ENCODE measurements around the gene ATP10A. TPM values are rescaled to one million over a fixed set of nuclear protein-coding genes. Genes with fewer than 3 reads are reported as not detected.

ATP10A gene
- total RNA-seq, 2 donors from 2014 or later = 15.5 to 15.8 TPM

- no peak for ATAC-seq (replicated peaks)
- Mint-ChIP-seq H3K27ac (no peak overlapping the region), H3K36me3 (ENCODE audit: low read depth) (peaks cover 7% of the 10 kb centered on the region), H3K4me3 (no peak overlapping the region), H3K4me1 (peaks cover 34% of the 10 kb centered on the region), H3K27me3 (no peaks in the 10 kb centered on the region), H3K9me3 (no peaks in the 10 kb centered on the region)
Measured at GRCh38 chr15:25792128-25792527, 71.0 kb downstream of the ATP10A start.

GRCh38 chr15:25790000-25790660 is 73.0 kb downstream of the ATP10A start:
- Mint-ChIP-seq H3K4me1 (peaks cover 34% of the 10 kb centered on the region), H3K9me3 (no peaks in the 10 kb centered on the region), H3K27ac (peak overlapping the region; percentile 71), H3K36me3 (ENCODE audit: low read depth) (peaks cover 7% of the 10 kb centered on the region), H3K4me3 (peak overlapping the region; percentile 56), H3K27me3 (no peaks in the 10 kb centered on the region)
- peak; percentile 95 for ATAC-seq (replicated peaks)

GRCh38 chr15:25789616-25789999 is 73.5 kb downstream of the ATP10A start:
- Mint-ChIP-seq H3K36me3 (ENCODE audit: low read depth) (peaks cover 7% of the 10 kb centered on the region), H3K27ac (peak overlapping the region; percentile 71), H3K27me3 (no peaks in the 10 kb centered on the region), H3K4me3 (peak overlapping the region; percentile 56), H3K9me3 (no peaks in the 10 kb centered on the region), H3K4me1 (peaks cover 34% of the 10 kb centered on the region)
- no peak for ATAC-seq (replicated peaks)

- Mint-ChIP-seq H3K4me1 (peaks cover 34% of the 10 kb centered on the region), H3K36me3 (ENCODE audit: low read depth) (peaks cover 7% of the 10 kb centered on the region), H3K27ac (no peak overlapping the region), H3K27me3 (no peaks in the 10 kb centered on the region), H3K9me3 (no peaks in the 10 kb centered on the region), H3K4me3 (no peak overlapping the region)
- no peak for ATAC-seq (replicated peaks)
Measured at GRCh38 chr15:25789211-25789610, 73.9 kb downstream of the ATP10A start.

GRCh38 chr15:25787855-25788520 is 75.1 kb downstream of the ATP10A start:
- peaks cover 39% of the 10 kb centered on the region for H3K4me1 Mint-ChIP-seq
- H3K9me3 Mint-ChIP-seq = no peaks in the 10 kb centered on the region
- no peak for ATAC-seq (replicated peaks)

GRCh38 chr15:25787381-25787780 is 75.7 kb downstream of the ATP10A start:
- H3K27me3 Mint-ChIP-seq = no peaks in the 10 kb centered on the region
- peak overlapping the region; percentile 44 for H3K27ac Mint-ChIP-seq
- ATAC-seq (replicated peaks) = no peak
- peaks cover 39% of the 10 kb centered on the region for H3K4me1 Mint-ChIP-seq
- no peak overlapping the region for H3K4me3 Mint-ChIP-seq
- peaks cover 7% of the 10 kb centered on the region for H3K36me3 Mint-ChIP-seq (ENCODE audit: low read depth)
- H3K9me3 Mint-ChIP-seq = no peaks in the 10 kb centered on the region

More at GRCh38 chr15:25787855-25788520, 75.1 kb downstream of the ATP10A start:
- no peaks in the 10 kb centered on the region for H3K27me3 Mint-ChIP-seq
- no peak overlapping the region for H3K27ac Mint-ChIP-seq
- H3K36me3 Mint-ChIP-seq (ENCODE audit: low read depth) = peaks cover 7% of the 10 kb centered on the region
- no peak overlapping the region for H3K4me3 Mint-ChIP-seq

GRCh38 chr15:25786040-25786439 is 77.1 kb downstream of the ATP10A start:
- Mint-ChIP-seq H3K36me3 (ENCODE audit: low read depth) (peaks cover 7% of the 10 kb centered on the region), H3K27me3 (no peaks in the 10 kb centered on the region), H3K27ac (no peak overlapping the region), H3K9me3 (no peaks in the 10 kb centered on the region), H3K4me3 (no peak overlapping the region), H3K4me1 (peaks cover 32% of the 10 kb centered on the region)
- no peak for ATAC-seq (replicated peaks)

- no peak overlapping the region for H3K27ac Mint-ChIP-seq
Measured at GRCh38 chr15:25785641-25786025, 77.5 kb downstream of the ATP10A start.

GRCh38 chr15:25784876-25785640 is 78.1 kb downstream of the ATP10A start:
- Mint-ChIP-seq H3K4me1 (peaks cover 22% of the 10 kb centered on the region), H3K27me3 (no peaks in the 10 kb centered on the region), H3K27ac (no peak overlapping the region), H3K4me3 (no peak overlapping the region), H3K36me3 (ENCODE audit: low read depth) (peaks cover 3% of the 10 kb centered on the region), H3K9me3 (no peaks in the 10 kb centered on the region)
- ATAC-seq (replicated peaks) = no peak

More at GRCh38 chr15:25785641-25786025, 77.5 kb downstream of the ATP10A start:
- Mint-ChIP-seq H3K4me3 (no peak overlapping the region), H3K27me3 (no peaks in the 10 kb centered on the region), H3K36me3 (ENCODE audit: low read depth) (peaks cover 7% of the 10 kb centered on the region), H3K9me3 (no peaks in the 10 kb centered on the region), H3K4me1 (peaks cover 28% of the 10 kb centered on the region)
- no peak for ATAC-seq (replicated peaks)

- H3K27ac Mint-ChIP-seq = no peak overlapping the region
- ATAC-seq (replicated peaks) = peak; percentile 53
- H3K9me3 Mint-ChIP-seq = no peaks in the 10 kb centered on the region
- peaks cover 13% of the 10 kb centered on the region for H3K4me1 Mint-ChIP-seq
- peaks cover 4% of the 10 kb centered on the region for H3K36me3 Mint-ChIP-seq (ENCODE audit: low read depth)
- H3K27me3 Mint-ChIP-seq = no peaks in the 10 kb centered on the region
- H3K4me3 Mint-ChIP-seq = no peak overlapping the region
Measured at GRCh38 chr15:25783607-25784540, 79.3 kb downstream of the ATP10A start.

GRCh38 chr15:25783134-25783533 is 80.0 kb downstream of the ATP10A start:
- no peaks in the 10 kb centered on the region for H3K9me3 Mint-ChIP-seq
- H3K4me1 Mint-ChIP-seq = peaks cover 11% of the 10 kb centered on the region
- no peak for ATAC-seq (replicated peaks)
- peaks cover 12% of the 10 kb centered on the region for H3K36me3 Mint-ChIP-seq (ENCODE audit: low read depth)
- H3K4me3 Mint-ChIP-seq = no peak overlapping the region
- no peak overlapping the region for H3K27ac Mint-ChIP-seq
- H3K27me3 Mint-ChIP-seq = no peaks in the 10 kb centered on the region

- no peak overlapping the region for H3K4me3 Mint-ChIP-seq
- ATAC-seq (replicated peaks) = no peak
- peaks cover 10% of the 10 kb centered on the region for H3K4me1 Mint-ChIP-seq
- H3K27ac Mint-ChIP-seq = no peak overlapping the region
- no peaks in the 10 kb centered on the region for H3K27me3 Mint-ChIP-seq
- no peaks in the 10 kb centered on the region for H3K9me3 Mint-ChIP-seq
- H3K36me3 Mint-ChIP-seq (ENCODE audit: low read depth) = peaks cover 14% of the 10 kb centered on the region
Measured at GRCh38 chr15:25780479-25781255, 82.5 kb downstream of the ATP10A start.

GRCh38 chr15:25778161-25778560 is 85.0 kb downstream of the ATP10A start:
- ATAC-seq (replicated peaks) = no peak
- H3K36me3 Mint-ChIP-seq (ENCODE audit: low read depth) = peaks cover 22% of the 10 kb centered on the region

More at GRCh38 chr15:25778161-25778560, 85.0 kb downstream of the ATP10A start:
- Mint-ChIP-seq H3K27me3 (no peaks in the 10 kb centered on the region), H3K4me3 (no peak overlapping the region), H3K9me3 (no peaks in the 10 kb centered on the region), H3K4me1 (peaks cover 5% of the 10 kb centered on the region), H3K27ac (peak overlapping the region; percentile 46)
